HG03139 (cell line): ENCODE data around the gene GABARAPL2.
"Not testable (repeated sequence)": the region's sequence is repeated elsewhere in the genome, so short reads cannot be mapped to it uniquely, and the experiment has no call there.

Experiments used
- ATAC-seq: cut with Tn5 transposase; IDR thresholded peaks from one replicate; pipeline ENCODE4 v1.9.1; 2021; ENCODE audit not compliant: unreplicated experiment

The GABARAPL2 gene

DNA sequence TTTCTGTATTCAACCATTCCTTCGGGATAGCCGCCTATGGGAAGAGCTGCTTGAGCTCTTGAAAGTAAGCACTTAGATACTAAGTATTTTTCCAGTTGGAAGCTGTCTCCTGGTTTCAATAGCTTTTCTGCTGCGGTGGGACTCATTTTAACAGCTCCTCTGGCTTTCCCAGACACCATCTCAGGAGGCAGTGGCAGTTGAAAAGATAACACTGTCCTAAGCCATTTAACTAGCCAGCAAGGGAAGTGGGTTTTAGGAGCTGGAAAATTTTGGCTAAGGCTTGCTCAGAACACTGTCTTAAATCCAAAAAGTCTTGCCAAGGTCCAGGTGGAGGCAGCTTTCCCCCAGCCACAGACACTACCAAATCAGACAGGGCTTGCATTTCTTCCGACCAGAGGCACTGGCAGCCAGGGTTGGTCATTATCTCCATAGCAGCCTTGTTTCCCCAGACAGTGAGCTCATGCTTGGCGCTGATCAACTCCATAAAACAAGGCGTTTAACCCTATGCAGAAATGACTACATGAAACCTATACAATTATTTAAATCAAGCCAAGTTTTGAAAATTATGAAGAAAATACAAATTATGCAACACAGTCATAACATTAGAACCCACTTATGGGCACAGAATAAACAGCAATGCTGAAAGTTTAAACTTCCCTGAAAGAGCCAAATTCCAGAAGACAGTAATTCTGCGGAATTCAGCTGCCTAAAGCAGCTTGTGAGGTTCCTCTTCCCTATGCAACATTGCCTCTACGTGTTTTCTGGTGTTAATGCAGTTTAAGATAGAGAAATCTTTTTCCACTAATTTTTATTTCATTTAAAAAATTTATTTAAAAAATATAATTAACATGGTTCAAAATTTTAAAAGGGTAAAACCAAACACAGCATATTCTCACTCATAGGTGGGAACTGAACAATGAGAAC is 25.0 kb downstream of the GABARAPL2 start:
- ATAC-seq = no peak

DNA sequence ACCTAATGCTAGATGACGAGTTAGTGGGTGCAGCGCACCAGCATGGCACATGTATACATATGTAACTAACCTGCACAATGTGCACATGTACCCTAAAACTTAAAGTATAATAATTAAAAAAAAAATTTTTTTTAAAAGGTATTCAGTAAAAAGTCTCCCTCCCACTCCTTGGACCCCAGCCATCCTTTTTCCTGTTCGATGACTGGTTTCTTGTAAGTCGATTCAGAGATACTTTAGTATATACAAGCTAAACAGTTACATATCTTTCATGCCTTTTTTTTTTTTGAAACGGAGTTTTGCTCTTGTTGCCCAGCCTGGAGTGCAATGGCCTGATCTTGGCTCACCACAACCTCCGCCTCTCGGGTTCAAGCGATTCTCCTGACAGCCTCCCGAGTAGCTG is 25.7 kb downstream of the GABARAPL2 start:
- ATAC-seq = not testable (repeated sequence)

DNA sequence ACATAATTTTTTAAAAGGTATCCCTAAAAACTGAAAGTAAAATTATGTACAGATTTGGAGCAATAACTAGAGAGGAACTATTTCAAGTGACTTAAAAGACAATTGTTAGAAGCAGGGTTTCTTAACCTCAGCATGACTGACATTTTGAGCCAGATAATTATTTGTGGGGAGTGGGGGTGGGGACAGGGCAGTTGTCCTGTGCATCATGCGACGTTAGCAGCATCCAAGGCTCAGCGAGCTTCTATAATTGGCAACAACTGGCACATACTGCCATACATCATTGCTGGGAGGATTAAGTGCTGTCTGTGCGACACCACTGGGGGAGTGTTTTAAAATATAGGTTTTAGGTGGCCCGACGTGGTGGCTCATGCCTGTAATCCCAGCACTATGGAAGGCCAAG is 27.1 kb downstream of the GABARAPL2 start:
- no peak for ATAC-seq

DNA sequence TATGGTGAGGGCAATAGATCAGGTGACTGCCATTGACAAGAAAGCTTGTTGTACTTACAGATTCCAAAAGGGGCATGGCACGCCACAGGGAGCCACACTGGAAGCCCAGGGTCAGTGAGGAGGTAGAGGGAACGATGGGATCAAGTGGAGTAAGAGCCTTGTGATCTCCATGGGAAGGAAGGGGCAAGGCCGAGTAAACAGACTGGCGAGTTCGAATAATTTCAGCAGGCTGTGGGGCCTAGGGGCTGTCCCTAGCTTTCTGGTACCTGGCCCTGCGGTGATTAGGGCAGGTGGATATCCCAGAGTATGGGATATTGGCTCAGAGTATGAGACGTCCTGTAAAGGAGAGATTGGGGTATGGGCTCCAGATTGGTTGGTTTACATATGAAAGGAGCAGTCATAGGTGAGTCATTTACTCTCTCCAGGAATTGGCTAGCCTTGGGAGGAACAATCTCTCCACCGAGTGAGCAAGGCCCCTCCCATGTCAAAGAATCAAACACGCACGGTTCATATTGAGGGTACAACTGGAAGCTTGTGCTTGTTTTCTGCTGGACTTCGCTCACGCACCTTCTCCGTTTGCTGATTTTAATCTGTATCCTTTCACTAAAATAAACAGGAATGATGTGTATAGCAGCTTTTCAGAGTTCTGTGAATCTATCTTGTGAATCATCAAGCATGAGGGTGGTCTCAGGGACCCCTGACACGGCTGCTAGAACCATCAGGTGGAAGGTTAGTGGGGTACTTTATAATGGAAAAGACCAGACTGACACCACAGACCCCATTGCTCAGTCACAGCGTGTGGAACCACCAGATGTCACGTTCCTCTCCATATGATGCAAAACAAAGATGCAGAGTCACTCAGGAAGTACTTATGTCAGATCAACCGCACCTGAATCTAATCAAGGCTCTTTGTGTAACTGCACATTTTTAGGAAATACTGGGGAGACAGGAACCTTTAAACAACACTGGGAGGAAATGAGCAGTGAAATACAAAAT is 27.9 kb downstream of the GABARAPL2 start:
- no peak for ATAC-seq

DNA sequence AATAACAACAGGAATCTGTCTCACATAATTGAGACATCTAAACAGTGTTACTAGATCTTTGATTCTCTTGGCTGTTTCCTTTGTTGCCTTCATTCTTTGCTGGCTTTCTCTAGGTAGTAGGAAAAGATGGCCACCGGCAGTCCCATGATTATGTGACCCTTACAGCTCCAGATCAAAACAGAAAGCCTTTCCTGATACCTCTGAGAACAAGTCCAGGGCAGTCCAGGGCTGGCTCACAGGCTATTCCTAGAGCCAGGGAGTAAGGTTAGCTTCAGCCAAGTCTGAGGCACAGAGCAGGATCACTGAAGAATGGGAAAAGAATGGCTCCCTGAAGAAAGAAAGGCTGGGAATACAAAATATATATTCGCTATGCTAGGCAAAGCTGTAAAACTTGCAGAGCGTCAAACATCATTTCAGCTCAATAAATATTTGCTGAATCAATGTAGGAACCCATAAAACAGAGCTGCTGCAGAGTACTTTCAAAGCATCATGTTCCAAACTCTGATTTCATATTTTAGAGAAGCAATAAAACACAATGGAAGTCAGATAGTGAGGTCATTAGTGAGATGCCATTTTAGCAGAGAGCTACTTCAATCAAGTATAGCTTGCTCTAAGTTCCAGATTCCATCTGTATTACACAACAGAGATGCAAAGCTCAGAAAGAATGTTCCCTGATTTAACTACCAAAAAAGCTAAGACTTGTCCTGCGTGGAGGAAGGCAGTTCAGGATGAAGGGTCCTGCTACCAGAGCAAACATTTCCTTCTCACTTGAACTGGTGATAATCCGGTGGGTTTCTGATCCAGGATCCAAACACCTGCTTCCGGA is 33.5 kb downstream of the GABARAPL2 start:
- ATAC-seq = no peak

DNA sequence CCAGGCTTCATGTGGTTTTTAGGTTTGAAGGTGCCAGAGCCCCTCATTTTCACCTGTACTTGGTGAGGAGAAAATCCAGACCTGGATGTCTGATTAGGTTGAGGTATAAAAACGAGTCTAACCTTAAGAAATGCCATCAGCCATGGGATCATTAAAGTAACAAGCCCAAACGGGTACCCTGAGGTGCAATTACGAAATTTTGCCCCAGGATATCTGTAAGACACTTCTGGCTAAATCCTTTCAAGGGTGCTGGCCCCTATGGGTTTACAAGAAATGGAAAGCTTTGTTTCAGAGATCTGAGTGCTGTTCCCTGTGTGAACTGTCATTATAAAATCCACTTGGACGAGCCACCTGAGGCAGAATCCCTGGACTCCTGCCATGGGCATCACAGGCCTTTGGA is 37.1 kb downstream of the GABARAPL2 start:
- no peak for ATAC-seq

DNA sequence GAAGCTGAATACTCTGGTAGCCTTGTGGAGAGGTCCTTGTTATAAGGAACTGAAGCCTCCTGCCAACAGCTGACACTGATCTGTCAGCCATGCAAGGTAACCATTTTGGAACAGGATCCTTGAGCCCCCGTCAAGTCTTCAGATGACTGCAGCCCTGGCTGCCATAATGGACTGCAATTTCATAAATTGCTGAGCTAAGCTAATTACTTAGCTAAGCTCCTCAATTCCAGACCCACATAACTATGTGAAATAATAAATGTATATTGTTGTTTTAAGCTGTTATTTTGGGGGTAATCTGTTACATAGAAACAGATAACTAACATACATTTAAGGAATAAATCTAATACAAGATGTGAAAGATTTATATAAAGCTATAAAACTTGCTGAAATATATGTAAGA is 40.3 kb downstream of the GABARAPL2 start:
- ATAC-seq = no peak

DNA sequence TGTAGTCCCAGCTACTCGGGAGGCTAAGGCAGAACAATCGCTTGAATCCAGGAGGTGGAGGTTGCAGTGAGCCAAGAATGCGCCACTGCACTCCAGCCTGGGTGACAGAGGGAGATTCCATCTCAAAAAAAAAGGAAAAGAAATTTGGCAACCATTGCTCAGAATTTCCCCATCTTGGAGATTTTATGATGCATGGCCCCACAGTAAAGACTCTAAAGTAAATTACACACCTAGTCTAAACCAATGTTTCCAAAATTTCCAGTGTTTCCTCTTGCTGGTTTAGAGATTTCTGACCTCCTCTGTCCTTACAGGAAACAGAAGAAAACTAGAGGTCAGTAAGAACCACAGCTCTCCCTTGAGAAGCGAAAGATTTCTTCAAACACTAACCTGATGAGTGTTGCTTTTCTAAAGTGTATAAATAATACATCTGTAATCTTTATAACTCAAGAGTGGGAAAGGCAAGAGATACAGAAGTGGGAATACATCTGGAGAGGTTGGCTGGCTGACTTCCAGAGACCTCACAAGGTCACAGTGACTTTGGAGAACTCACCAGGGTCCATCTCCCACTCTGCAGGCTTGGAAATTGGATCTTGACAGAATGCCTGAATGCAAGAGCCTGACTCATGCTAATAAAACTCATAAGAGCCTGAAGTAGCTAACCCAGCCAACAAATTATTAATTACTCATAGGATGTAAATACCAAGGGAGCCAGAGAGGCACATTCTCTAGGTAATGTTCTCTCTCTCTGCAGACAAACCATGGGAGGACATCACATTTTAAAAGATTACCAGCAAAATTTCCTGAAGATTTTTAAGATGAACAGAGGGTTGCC is 48.1 kb downstream of the GABARAPL2 start:
- no peak for ATAC-seq

DNA sequence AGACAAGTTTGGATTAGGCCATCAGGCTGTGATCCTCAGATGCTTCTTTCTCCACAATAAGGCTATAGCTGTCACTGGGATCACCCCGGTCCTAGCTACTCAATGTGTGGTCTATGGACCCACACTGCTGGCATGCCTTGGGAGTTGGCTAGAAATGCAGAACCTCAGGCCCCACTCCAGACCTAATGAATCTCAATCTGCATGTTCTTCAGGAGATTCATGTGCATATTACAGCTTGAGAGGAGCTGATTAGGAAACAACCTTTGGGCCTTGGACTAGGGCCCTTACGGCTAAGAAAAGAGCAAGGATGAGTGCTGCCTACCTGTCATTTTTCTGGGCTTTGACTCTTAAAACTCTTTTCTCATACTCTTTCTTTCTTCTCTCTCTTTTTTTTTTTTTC is 49.4 kb downstream of the GABARAPL2 start:
- ATAC-seq = no peak

DNA sequence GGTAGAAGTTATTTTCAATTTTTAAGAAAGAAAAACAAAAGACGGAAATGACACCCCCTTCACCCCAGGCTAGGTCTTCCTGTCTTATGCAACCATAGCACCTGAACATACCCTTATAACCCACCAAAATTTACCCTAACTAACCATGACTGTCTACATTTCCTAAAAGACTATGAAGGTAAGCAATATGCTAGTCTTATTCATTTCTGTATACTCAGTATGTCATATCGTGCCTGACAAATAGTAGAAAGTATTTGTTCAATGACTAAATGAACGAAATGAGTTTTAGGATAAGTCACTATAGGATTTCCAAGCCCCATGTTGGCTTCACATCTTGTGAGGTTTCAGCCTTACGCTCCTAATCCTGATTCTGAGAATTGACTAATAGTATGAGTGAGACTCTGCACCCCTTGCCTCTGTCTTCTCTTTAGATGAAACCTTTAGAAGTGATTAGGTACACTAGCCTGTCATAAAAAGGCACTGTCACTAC is 50.4 kb downstream of the GABARAPL2 start:
- ATAC-seq = no peak

DNA sequence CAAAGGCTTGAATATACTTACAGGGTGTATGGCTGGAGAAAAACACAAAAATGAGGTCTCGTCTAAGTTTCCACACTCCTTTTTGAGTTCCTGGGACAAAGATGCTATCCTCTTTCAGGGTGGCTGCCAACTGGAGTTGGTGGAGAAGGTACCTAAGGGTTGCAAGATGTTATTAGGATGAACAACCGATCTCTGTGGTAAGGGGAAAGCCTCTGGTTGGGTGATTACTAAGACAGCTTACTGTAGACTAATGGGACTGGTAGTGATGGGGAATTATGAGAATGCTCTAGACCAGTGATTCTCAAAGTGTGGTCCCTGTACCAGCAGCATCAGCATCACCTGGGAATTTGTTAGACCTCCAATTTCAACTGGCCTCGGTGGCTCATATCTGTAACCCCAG is 50.9 kb downstream of the GABARAPL2 start:
- no peak for ATAC-seq

DNA sequence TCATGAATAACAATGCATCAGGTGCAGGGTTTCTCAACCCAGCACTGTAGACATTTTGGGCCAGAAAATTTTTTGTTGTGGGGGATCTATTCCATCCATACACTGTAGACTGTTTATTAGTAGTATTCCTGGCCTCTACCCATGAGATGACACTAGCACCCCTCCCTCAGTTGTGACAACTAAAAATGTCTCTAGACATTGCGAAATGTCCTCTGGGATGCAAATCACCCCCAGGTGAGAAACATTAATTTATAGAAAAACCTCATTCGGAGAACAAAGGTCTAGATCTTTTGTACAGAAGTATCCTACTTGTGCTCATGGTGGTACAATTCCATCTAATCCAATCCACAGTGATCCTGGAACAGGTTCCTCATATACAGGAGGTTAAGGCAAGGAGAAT is 52.6 kb downstream of the GABARAPL2 start:
- ATAC-seq = no peak

DNA sequence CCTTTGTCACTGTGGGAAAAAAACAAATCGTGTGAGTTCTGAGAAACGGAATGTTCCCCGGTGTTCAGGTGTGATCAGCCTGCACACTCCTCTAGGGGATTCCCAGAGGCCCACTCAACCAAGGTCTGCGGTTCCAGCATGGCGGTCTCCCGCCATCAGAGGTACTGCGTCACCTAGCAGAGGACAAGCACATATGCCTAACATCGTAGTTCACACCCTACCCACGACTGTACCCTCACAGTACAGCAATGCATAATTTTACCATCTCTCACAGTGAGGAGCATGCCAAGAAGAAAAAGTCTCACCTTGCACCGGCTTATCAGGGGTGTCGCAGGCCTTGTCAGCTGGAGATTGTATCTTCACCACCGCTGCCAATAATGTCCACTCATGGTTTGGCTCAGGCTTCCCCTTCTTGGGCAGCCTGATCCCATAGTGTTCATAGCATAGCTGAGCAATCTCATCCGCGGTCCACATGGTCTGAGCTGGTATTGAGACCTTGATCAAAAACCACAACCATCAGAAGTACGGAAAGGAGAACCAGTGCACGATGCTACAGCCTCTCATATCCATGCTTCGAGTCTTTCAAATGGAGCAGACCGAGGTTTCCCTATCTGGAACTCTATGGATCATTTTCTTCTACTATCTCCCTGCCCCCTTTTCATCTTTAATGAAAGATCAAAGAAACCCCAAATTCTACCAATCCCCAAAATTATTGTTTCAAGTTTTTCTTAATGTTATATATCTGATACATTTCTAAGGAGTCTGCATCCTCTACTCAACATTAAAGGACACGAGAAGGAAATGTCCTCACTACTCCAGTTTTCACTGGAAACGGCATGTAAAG is 54.4 kb downstream of the GABARAPL2 start:
- ATAC-seq = no peak

DNA sequence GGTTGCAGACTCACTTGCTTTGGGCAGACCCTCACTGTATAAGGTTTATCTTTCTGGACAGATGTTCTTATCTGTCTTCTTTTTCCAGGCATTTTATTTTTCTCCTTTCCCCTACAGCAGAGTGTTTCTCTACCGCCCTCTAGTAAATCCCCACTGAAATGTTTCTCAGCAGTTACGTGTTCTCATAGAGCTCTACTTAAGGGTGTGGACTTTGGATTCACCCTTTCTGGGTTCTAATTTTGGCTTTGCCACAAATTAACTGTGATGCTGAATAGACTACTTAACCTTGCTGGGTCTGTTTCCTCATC is 54.9 kb downstream of the GABARAPL2 start:
- ATAC-seq = no peak

DNA sequence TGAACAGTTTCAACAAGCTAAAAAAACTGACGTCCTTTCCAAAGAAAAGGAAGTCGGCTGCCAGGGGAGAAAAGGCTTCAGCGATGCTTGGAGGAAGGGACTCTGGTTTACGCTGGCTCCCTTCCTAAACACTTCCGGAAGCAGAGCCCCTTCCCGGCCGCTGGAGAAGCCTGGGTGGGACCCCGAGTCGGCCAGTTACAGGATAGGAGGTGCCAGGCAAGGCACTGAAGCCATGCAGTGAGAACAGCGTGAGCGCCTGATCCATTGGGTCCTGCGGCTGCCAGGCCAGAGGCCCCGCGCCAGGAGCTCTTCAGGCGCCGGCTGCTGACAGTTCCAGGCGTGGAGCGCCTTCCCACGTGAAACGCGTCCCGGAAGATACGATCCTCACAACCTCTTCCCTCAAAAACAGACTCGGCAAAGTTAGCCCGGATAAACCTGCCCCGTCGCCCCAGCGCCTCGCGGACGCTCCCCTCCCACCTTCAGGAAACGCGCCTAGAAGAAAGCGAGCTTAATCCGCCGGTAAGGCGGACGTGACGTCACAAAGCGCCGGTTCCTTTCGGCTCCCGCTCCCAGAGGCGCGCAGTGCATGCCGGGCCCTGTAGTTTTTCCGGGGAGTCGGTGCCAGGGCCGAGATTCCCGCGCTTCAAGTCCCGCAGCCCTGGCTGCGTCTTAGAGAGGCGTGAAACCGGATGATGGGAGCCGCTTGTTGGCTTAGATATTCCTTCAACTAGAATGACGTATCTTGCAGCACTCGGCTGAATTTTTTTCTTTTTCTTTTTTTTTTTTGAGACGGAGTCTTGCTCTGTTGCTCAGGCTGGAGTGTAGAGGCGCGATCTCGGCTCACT is 56.8 kb downstream of the GABARAPL2 start, which contains the start of gene ADAT1:
Gene ADAT1, minus strand, starts transcription at position 521 of the 845 bp plus-strand sequence. CDS start 2,482 bp downstream, outside the sequence.
- ATAC-seq = peak; percentile 96

DNA sequence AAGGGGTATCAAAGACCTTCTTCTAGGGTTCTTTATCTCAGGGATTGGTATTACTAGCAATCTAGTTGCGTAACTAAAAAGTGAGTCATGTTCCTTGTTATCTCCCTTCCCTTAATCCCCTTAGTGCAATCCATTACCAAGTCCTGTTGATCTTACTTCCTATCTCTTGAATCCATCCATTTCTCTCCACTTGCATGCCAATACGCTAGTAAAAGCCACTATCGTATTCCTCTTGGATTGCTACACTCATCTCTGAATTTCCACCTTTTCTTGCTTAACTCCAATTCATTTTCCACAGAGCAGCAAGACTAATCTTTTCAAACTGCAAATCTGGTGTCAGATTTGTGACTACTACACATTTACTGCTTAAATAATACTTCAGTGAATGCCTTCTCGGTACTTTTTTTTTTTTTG is 58.7 kb downstream of the GABARAPL2 start:
- no peak for ATAC-seq

DNA sequence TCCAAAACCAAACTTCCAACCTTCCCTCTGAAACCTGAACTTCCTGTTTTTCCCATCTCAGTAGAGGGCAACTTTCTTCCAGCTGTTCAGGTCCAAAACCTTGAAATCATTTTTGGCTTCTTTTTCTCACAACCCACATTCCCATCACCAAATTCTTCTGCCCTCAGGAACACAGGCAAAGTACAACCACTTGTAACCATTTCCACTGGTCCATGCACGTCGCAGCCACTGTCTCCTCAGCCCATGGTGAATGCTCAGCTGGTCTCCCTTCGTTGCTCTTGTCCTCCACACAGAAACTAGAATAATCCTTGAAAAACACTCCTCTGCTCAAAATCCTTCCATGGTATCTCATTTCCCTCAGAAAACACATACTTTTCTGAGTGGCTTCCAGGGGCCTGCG is 60.6 kb downstream of the GABARAPL2 start:
- no peak for ATAC-seq
